LNCaP clone FGC (cell line): Measurements from ENCODE around the gene LTBP3.

Experiments
- DNase-seq: peaks from one replicate; pipeline ENCODE4 v3.0.0-alpha.2; 2011; ENCODE audit warnings: low read depth
- H3K4me3 ChIP-seq: 2 replicates; pipeline ENCODE4 v1.5.1; 2011; ENCODE audit warnings: mild to moderate bottlenecking, low read depth, low read length, control low read depth
- CTCF ChIP-seq: IDR thresholded peaks from 2 replicates; pipeline ENCODE4 v1.5.1; 2012; ENCODE audit warnings: mild to moderate bottlenecking; ENCODE audit not compliant: control insufficient read depth, insufficient read depth; ENCODE audit errors: extremely low read depth

Gene LTBP3

GRCh38 chr11:65578667-65579066 is 20.5 kb upstream of the LTBP3 start:
- no peak for TF ChIP-seq CTCF

GRCh38 chr11:65578134-65578533 is 20.0 kb upstream of the LTBP3 start:
- no peak overlapping the region for H3K4me3 ChIP-seq
- no peak for TF ChIP-seq CTCF
- no peak for DNase-seq

More at GRCh38 chr11:65578667-65579066, 20.5 kb upstream of the LTBP3 start:
- no peak overlapping the region for H3K4me3 ChIP-seq
- DNase-seq = no peak

GRCh38 chr11:65577756-65578109 is 19.6 kb upstream of the LTBP3 start:
- TF ChIP-seq CTCF = no peak
- no peak overlapping the region for H3K4me3 ChIP-seq
- no peak for DNase-seq

- no peak for TF ChIP-seq CTCF
- no peak for DNase-seq
- no peak overlapping the region for H3K4me3 ChIP-seq
These were observed 19.0 kb upstream of the LTBP3 start for GRCh38 chr11:65576867-65577755.

GRCh38 chr11:65576232-65576866 is 18.2 kb upstream of the LTBP3 start:
- DNase-seq = no peak
- H3K4me3 ChIP-seq = peak overlapping the region; percentile 49
- TF ChIP-seq CTCF = no peak

- TF ChIP-seq CTCF = no peak
- peak within 1 kb of the TSS; percentile 57 for H3K4me3 ChIP-seq
- no peak for DNase-seq
These were observed 17.5 kb upstream of the LTBP3 start, which contains the start of gene EHBP1L1 for GRCh38 chr11:65575568-65576231. Gene EHBP1L1 (plus strand): TSS chr11:65576053. CDS start chr11:65576303, 250 bp downstream.
